T47D (cell line): ENCODE measurements around the gene CIBAR2.

ENCODE experiments used
- DNase-seq, 2 experiments: peaks; one replicate each; pipeline versions ENCODE4 v3.0.0 to v3.0.0-alpha.2; 2011 to 2012; ENCODE audit warnings: low read depth in 1 of 2, low spot score in 1 of 2
- JUND ChIP-seq: IDR thresholded peaks from 2 replicates; pipeline ENCODE4 v1.6.1; 2012; ENCODE audit warnings: low read depth
- in situ Hi-C: cut with HindIII; loops from 2 replicates; pipeline ENCODE4 v1.10.0; 2016; ENCODE audit warnings: low sequenced_read_pairs, low pct_unique_long_range_greater_than_20kb

CIBAR2 gene

DNA sequence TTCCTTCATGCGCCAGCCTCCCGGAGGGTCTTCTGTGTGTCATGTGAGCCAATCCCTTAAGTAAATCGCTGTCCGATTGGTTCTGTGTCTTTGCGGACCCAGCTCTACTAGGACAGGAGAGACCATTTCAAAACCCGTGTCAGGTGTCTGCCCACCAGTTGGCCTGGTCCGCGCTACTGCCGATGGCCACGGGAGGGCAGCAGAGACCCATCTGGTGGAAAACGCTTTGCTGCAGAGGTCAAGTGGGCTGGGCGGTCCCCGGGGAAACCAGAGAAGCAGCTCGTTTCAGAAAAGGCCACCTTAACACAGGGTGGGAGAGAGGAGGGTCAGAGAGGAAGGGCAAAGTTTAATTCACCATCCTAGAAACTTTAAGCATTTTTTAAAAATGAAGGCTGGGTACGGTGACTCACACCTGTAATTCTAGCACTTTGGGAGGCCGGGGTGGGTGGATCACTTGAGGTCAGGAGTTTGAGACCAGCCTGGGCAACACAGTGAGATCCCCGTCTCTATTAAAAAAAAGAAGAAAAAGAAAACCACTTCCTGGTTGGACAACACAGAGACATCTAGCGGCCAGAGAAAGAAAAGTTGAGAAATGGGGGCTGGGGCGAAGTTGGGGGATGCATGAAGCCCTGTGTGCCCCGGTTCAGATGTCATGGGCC lies 2.8 kb upstream of the CIBAR2 start:
- peak; percentile 89 to 97 for DNase-seq
- TF ChIP-seq JUND, result no peak
- in situ Hi-C loops, result no loop called here

DNA sequence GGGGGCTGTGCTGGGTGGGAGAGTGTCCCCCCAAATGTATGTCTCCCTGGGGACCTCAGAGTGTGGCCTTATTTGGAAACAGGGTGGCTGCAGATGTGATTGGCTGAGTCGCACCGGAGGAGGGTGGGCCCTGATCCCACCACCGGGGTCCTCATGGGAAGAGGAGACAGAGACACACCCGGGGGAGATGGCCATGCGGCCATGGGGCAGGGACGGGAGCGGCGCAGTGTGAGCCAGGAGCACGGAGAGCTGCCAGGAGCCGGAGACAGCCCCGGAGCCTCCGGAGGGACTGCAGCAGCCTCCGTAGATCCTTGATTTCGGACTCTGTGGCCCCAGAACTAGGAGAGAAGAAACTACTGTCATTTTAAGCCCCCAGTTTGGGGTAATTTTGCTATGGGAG lies 1.6 kb upstream of the CIBAR2 start:
- DNase-seq, result no peak
- no peak for TF ChIP-seq JUND
- in situ Hi-C loops, result no loop called here

DNA sequence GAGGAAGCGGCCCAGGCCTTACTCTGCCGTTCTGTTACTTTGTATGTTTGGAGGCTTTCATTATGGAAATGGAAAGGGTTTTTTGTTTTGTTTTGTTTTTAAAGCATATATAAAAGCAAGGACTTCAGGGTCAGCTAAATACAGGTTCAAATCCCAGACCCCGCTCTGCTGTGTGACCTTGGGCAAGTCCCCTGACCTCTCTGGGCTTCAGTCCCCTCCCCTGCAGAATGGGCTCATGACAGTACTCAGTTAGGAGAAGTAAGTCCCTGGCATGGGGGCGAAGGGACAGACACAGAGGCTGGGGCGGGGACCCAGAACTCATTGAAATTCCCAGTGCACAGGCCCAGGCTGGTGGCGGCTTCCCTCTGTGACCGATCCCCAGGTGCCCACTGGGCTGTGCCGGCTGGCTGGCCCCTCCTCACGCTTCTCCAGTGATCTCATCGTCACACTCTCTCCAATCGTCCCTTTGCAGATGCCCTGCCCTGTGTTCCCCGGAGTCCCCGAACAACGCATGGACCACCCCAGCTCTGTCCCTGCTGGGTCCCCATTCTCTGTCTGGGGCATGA lies 979 bp upstream of the CIBAR2 start:
- in situ Hi-C loops, result no loop called here
- TF ChIP-seq JUND, result no peak
- DNase-seq, result no peak

DNA sequence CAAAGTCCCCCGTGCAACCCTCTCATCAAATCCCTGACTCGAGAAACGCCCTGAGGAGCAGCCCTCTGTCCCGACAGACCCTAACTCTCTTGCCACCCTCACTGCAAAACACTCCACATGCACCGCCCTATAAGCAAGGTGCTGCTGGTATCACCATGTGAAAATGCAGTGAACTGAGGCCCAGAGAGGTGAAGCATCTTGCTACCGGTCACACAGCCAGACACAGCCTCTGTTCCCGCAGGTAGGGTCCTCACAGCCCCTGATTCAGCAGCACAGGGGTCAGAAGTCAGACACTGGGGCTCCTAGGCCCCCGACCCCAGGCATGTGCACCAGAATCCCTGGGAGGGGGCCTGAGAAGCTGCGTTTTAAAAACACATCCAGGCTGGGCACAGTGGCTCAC lies 1.1 kb downstream of the CIBAR2 start:
- in situ Hi-C loops, result no loop called here
- no peak for TF ChIP-seq JUND
- no peak for DNase-seq

DNA sequence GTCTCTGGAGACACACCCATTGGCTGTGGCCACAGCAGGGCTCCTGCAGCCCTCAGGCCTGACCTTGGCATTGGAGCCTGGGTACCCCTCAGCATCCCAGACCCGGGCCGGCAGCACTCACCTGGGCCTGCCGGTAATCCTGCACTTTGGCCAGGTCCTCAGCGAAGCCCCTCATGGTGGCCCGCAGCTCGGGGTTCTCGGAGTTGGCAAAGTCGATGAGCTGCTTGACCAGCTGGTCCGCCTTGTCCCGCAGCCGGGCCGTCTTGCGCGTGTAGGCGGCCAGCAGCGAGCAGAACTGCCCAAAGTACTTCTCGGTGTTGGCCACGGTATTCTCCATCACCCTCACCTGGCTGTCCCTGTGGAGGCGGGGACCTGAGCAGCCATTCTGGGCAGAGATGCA lies 2.2 kb downstream of the CIBAR2 start:
- no peak for TF ChIP-seq JUND
- in situ Hi-C loops, result no loop called here

DNA sequence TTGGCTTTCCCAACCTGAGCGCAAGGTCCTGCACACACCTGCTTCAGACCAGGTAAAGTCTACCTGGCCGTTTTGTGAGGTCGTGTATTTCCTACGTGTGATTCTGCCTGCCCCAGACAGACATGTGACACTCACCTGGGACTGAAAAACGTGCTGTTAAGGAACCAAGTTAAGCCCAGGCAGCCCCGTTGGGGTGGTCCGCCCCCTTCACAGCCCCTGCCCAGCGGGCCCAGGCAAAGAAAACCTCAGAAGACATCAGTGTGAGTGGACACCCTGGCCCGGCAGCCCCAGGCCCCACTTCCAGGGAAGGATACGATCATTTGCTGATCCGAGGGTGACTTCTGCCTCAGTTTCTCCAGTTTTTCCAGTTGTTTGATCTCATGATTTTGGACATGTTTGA lies 4.7 kb downstream of the CIBAR2 start:
- in situ Hi-C loops, result no loop called here
- no peak for TF ChIP-seq JUND
- DNase-seq, result no peak

More for the DNA sequence above, 2.2 kb downstream of the CIBAR2 start:
- no peak for DNase-seq

DNA sequence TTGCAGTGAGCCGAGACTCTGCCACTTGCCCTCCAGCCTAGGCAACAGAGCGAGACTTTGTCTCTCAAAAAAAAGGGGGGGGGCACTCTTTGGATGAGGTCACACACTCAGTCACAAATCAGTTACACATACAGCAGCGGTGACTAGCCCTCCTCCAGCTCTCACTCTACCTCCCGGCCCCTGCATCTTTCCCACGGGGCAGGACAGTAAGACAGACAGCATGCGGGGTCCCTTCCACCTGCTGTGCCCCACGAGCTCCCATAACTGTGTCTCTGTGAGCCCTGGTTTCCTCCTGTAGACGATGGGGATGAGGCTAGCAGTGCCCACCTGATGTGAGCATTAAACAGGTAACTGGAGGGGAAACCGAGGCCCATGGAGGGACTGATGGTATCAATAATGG lies 5.2 kb downstream of the CIBAR2 start:
- in situ Hi-C loops, result no loop called here
- TF ChIP-seq JUND, result no peak
- no peak for DNase-seq

DNA sequence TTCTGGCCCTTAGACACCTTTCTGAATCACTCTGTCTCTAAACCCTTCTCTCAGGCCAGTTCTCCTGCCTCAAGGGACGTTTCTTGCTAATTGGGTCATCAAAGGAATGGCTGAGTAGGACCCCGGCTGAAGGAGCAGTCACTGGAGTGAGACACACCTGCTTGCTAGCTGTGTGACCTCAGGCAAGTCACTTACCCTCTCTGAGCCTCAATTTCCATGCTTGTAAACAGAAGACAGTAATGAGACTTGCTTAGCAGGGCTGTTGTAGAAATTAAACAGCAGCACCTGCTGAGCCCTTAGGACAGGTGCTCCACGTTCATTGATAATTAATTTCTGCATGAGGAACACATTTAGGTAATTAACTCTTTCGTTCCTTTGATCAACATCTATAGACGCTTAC lies 6.8 kb downstream of the CIBAR2 start:
- DNase-seq, result no peak
- in situ Hi-C loops, result no loop called here
- TF ChIP-seq JUND, result no peak

DNA sequence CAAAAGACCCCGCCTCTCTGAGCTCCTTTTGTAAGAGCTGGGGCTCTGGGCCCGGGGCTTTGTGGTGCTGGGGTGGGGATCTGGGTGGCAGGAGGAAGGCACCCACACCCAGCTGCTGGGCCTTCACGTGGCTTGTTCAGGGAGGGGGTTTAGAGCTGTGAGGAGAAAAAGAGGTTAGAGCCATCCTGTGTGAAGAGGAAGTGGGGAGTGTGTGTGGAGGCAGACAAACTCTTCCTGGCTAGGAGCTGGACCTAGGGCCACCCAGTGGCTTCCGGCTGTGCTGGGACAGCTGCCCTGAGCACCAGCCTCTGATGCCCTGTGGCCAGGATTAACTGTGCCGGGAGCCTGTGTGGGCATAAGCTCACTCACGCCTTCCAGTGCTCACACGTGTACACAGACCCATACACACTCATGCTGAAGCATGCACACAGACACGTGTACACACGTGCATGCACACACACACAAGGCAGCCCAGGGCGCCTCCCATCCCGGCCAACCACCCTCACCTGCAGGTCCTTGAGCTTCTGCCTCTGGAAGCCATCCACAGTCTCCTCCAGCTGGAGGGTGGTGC lies 7.4 kb downstream of the CIBAR2 start:
- TF ChIP-seq JUND, result no peak
- in situ Hi-C loops, result no loop called here
- DNase-seq, result peak in 1 of 2 experiments; percentile 24

DNA sequence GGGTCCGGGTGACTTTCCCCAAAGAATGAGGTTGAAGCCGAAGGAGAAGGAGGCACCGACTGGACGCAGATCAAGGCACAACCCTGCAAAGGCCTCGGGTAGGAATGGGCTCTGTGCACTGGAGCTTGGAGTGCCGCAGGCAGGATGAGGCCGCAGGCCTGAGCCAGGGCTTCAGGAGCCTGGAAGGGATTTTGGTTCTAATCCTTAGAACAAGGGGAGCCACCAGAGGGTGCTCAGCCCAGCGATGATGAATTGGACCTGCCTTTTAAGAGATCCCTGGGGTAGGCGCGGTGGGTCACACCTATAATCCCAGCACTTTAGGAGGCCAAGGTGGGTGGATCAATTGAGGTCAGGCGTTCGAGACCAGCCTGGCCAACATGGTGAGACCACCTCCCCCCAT lies 8.1 kb downstream of the CIBAR2 start:
- in situ Hi-C loops, result no loop called here
- no peak for DNase-seq

DNA sequence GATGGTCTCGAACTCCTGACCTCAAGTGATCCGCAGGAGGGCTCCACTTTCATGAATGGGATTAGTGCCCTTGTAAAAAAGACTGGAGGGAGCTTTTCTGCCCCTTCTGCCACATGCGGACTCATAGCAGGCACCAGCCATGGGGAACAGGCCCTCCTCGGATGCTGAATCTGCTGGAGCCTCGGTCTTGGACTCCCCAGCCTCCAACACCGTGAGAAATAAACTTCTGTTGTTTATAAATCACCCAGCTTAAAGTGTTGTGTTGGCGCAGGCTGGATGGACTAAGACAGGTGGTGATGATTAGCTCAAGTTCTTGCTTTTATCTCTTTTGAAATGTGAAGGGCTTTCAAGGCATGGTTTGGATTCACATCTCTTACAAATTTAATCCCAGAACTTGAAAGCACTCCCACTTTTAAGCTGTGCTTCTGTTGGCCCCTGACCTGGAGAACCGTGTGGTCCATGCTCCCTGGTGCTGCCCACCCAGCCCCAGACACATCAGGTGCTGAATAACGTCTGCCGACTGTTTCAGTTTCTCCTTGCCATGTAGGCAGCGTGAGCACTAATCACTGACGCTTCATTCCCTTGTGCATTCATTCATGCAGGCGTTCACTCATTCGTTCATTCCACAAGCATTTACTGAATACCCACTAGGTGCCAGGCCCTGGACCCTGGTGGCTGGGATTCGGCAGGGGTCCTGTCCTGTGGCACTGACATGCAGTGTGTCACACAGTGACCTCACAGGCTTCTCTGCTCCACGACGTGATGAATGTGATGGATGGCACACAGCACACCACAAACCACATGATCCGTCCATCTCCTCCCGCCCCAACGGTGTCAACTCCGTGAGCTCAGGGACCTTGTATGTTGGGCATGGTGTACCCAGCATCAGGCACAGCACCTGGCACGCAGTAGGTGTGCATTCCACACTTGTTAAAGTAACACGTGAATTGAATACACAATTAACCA lies 8.9 kb downstream of the CIBAR2 start:
- in situ Hi-C loops, result no loop called here
- TF ChIP-seq JUND, result no peak
- no peak for DNase-seq

More for the DNA sequence above, 8.1 kb downstream of the CIBAR2 start:
- TF ChIP-seq JUND, result no peak

DNA sequence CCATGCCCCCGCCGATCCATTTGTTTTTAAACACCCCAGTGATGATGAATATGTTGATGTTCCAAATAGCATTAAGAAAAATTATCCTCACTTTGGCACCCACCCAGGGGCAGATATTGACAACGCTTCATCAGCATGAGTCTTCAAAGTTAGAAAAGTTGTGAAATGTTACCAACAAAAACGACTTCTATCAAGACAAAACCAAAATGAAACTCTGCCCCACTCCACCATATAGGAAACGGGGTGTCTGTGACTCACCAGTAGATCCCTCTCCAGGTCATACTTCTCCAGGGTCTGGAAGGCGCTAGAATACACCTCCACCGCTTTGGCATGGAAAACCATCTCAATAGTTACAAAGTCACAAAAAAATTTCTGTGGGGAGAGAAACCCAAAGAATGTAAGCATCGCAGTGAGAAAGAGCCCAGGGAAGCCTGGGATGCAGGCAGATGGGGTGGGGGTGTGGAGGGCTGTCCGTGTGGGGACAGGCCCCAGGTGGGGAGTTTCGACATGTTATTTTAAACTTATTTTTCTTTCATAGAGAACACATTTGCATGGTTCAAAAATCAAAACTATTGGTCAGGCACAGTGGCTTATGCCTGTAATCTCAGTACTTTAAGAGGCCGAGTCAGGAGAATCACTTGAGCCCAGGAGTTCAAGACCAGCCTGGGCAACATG lies 10.2 kb downstream of the CIBAR2 start:
- TF ChIP-seq JUND, result no peak
- in situ Hi-C loops, result no loop called here
- DNase-seq, result no peak
